Endodermal cell (in vitro differentiated cells): ENCODE data around the gene PODXL2. TPM values are rescaled to one million over a fixed set of nuclear protein-coding genes. Genes with fewer than 3 reads are reported as not detected.

ENCODE experiments used
- DNase-seq: peaks from one replicate; pipeline ENCODE4 v3.0.0-alpha.2; 2017
- H3K27ac ChIP-seq: 2 replicates; pipeline ENCODE4 v1.5.1; 2013; ENCODE audit warnings: mild to moderate bottlenecking, low read depth, low read length, moderate library complexity
- H3K27me3 ChIP-seq: 2 replicates; pipeline ENCODE4 v1.6.1; 2013; ENCODE audit warnings: mild to moderate bottlenecking, low read length, moderate library complexity; ENCODE audit not compliant: insufficient read depth, control insufficient read depth, poor library complexity, severe bottlenecking
- H3K36me3 ChIP-seq: 2 replicates; pipeline ENCODE4 v1.7.0; 2013; ENCODE audit warnings: mild to moderate bottlenecking, low read length, moderate library complexity; ENCODE audit not compliant: control insufficient read depth, insufficient read depth
- H3K4me1 ChIP-seq: one replicate; pipeline ENCODE4 v1.7.0; 2013; ENCODE audit warnings: low read length; ENCODE audit not compliant: control insufficient read depth, insufficient read depth
- H3K4me3 ChIP-seq: 2 replicates; pipeline ENCODE4 v1.5.1; 2013; ENCODE audit warnings: mild to moderate bottlenecking, low read length, moderate library complexity
- H3K9ac ChIP-seq: 2 replicates; pipeline ENCODE4 v1.6.1; 2013; ENCODE audit warnings: mild to moderate bottlenecking, low read length, moderate library complexity; ENCODE audit not compliant: poor library complexity, severe bottlenecking; ENCODE audit errors: extremely low read depth
- H3K9me3 ChIP-seq: 2 replicates; pipeline ENCODE4 v1.6.1; 2013; ENCODE audit warnings: mild to moderate bottlenecking, low read length, moderate library complexity; ENCODE audit not compliant: control insufficient read depth
- H3K27ac Mint-ChIP-seq: 2 replicates; pipeline ENCODE4 v1.8.0; 2020; ENCODE audit warnings: mixed read lengths
- H3K27me3 Mint-ChIP-seq: 2 replicates; pipeline ENCODE4 v1.8.0; 2021; ENCODE audit warnings: mild to moderate bottlenecking, mixed read lengths; ENCODE audit not compliant: insufficient read depth
- H3K36me3 Mint-ChIP-seq: 2 replicates; pipeline ENCODE4 v1.8.0; 2020; ENCODE audit warnings: low read depth, mixed read lengths
- H3K4me1 Mint-ChIP-seq: 2 replicates; pipeline ENCODE4 v1.8.0; 2020; ENCODE audit warnings: mixed read lengths
- H3K4me3 Mint-ChIP-seq: 2 replicates; pipeline ENCODE4 v1.8.0; 2020; ENCODE audit warnings: mild to moderate bottlenecking, moderate library complexity, mixed read lengths
- H3K9me3 Mint-ChIP-seq: 2 replicates; pipeline ENCODE4 v1.8.0; 2020; ENCODE audit warnings: mild to moderate bottlenecking, mixed read lengths
- CTCF ChIP-seq: fragments of 200-600 bp; sonication (generic); conservative IDR thresholded peaks from 2 replicates; pipeline ENCODE4 v1.5.0; 2021; ENCODE audit warnings: antibody characterized with exemption, mild to moderate bottlenecking
- WGBS, 2 experiments: methylation state at CpG; one replicate each; pipeline versions ENCODE4 v1.1.5 to v1.1.7; 2013; ENCODE audit warnings: missing lambda C conversion rate in 2 of 2, mixed read lengths in 1 of 2; ENCODE audit not compliant: insufficient coverage in 1 of 2, insufficient read length in 1 of 2; 5-methylcytosine and 5-hydroxymethylcytosine counted together
- total RNA-seq, 2 donors: library from RNA; stranded (reverse); fragmentation: NEBNext Ultra II Directional in 1 of 2; extraction: Animal tissue kit (Norgen Biotek cat#: 25700) in 1 of 2; gene quantifications; 2 replicates in 1 of 2; 3 replicates in 1 of 2; pipeline ENCODE4 v1.2.1, GENCODE V29; 2021

PODXL2 gene
- total RNA-seq, 2 donors from 2014 or later, result 11.8 to 16.5 TPM

- Histone ChIP-seq H3K9ac (no peak overlapping the region), H3K27me3 (peaks cover 6% of the 10 kb centered on the region), H3K27ac (no peak overlapping the region), H3K36me3 (no peaks in the 10 kb centered on the region), H3K4me3 (no peak overlapping the region), H3K9me3 (no peaks in the 10 kb centered on the region), H3K4me1 (peaks cover 3% of the 10 kb centered on the region)
- no peak overlapping the region for H3K4me3 Mint-ChIP-seq
- peaks cover 26% of the 10 kb centered on the region for H3K27me3 Mint-ChIP-seq
- peaks cover 13% of the 10 kb centered on the region for H3K4me1 Mint-ChIP-seq
- no peaks in the 10 kb centered on the region for H3K9me3 Mint-ChIP-seq
- no peak for DNase-seq
- no peak for TF ChIP-seq CTCF
- no peak overlapping the region for H3K27ac Mint-ChIP-seq
- WGBS, 2 experiments, result 88 to 100% methylated on average over 3 to 7 of the region's 7 CpGs
- no peaks in the 10 kb centered on the region for H3K36me3 Mint-ChIP-seq
Observed at GRCh38 chr3:127718245-127718915, 89.4 kb downstream of the PODXL2 start.

DNA sequence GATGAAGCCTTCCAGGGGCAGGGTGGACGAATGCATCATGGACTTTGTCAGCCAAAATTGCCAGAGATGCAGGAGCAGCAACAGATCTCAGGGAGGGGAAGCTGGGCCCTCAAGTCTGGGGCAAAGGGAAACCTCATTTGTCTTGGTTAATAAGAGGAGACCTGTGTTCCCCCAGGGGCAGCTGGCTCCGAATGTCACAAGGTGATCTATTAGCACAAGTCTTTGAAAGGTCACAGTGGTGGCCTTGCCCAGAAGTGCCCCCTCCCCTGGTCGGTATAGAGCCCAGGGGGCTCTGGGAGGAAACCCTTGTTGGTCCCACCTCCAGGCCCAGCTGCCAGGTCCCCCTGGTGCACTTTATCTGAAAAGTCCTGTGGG is 89.9 kb downstream of the PODXL2 start:
- Histone ChIP-seq H3K4me3 (no peak overlapping the region), H3K36me3 (no peaks in the 10 kb centered on the region), H3K9ac (no peak overlapping the region), H3K9me3 (no peaks in the 10 kb centered on the region), H3K27me3 (peaks cover 6% of the 10 kb centered on the region), H3K4me1 (peaks cover 3% of the 10 kb centered on the region), H3K27ac (no peak overlapping the region)
- Mint-ChIP-seq H3K27ac (no peak overlapping the region), H3K36me3 (no peaks in the 10 kb centered on the region), H3K27me3 (peaks cover 26% of the 10 kb centered on the region), H3K4me3 (no peak overlapping the region), H3K9me3 (no peaks in the 10 kb centered on the region), H3K4me1 (peaks cover 11% of the 10 kb centered on the region)
- DNase-seq, result no peak
- TF ChIP-seq CTCF, result no peak
- 78 to 87% methylated on average over 3 of the region's 3 CpGs for WGBS, 2 experiments

- Mint-ChIP-seq H3K9me3 (no peaks in the 10 kb centered on the region), H3K27me3 (peaks cover 22% of the 10 kb centered on the region), H3K4me1 (peaks cover 6% of the 10 kb centered on the region), H3K27ac (no peak overlapping the region), H3K36me3 (no peaks in the 10 kb centered on the region), H3K4me3 (no peak overlapping the region)
- no peak overlapping the region for H3K27ac ChIP-seq
- H3K36me3 ChIP-seq, result no peaks in the 10 kb centered on the region
- no peak for TF ChIP-seq CTCF
- no peak overlapping the region for H3K4me3 ChIP-seq
- H3K9ac ChIP-seq, result no peak overlapping the region
- H3K4me1 ChIP-seq, result no peaks in the 10 kb centered on the region
- 95 to 97% methylated on average over 8 of the region's 8 CpGs for WGBS, 2 experiments
- H3K27me3 ChIP-seq, result peaks cover 6% of the 10 kb centered on the region
- no peaks in the 10 kb centered on the region for H3K9me3 ChIP-seq
- DNase-seq, result no peak
Observed at GRCh38 chr3:127719369-127719768, 90.4 kb downstream of the PODXL2 start.
